GM10248 (cell line): Measurements from ENCODE around the gene TYSND1.
A peak's percentile ranks its signal among the peaks of the same experiment; 100 is the strongest.

Experiments
- CTCF ChIA-PET: fragments of 300-600 bp; sonication (Branson Sonifier 250); formaldehyde crosslinking; extraction: SDS; loops from one replicate; lab custom pipeline; 2021; ENCODE audit warnings: antibody characterized with exemption; lab: Yijun Ruan, JAX
- POLR2A ChIA-PET: fragments of 350-650 bp; sonication (Branson Sonifier 250); formaldehyde crosslinking; extraction: SDS; loops from one replicate; lab custom pipeline; 2020; ENCODE audit warnings: antibody characterized with exemption; lab: Yijun Ruan, JAX
- DNase-seq: peaks from one replicate; pipeline ENCODE4 v3.0.0; 2012; ENCODE audit errors: extremely low spot score
- CTCF ChIP-seq: IDR thresholded peaks from 2 replicates; pipeline ENCODE4 v1.5.1; 2012; ENCODE audit warnings: mild to moderate bottlenecking, low read depth; ENCODE audit errors: extremely low read depth, missing control alignments, control extremely low read depth

The TYSND1 gene

GRCh38 chr10:70139997-70140250, 6.6 kb downstream of the TYSND1 start:
- no peak for TF ChIP-seq CTCF
- POLR2A ChIA-PET: no interaction called here

GRCh38 chr10:70139151-70139996, 7.1 kb downstream of the TYSND1 start:
- TF ChIP-seq CTCF: no peak
- CTCF ChIA-PET: interaction anchor here (1.8 to 7.3 kb wide), 3 partner anchors 7 to 23 kb away, joined by 4 to 55 read pairs (median 11); partner anchors contain the start of gene TYSND1
- no peak for DNase-seq
- POLR2A ChIA-PET: no interaction called here

More at GRCh38 chr10:70139997-70140250, 6.6 kb downstream of the TYSND1 start:
- CTCF ChIA-PET: interaction anchor here (1.9 to 7.3 kb wide), 2 partner anchors 10 to 23 kb away, joined by 4 to 55 read pairs; no protein-coding TSS in a partner anchor
- DNase-seq: peak; percentile 14

- ChIA-PET CTCF (interaction anchor here (1.8 to 7.3 kb wide), 3 partner anchors 8 to 22 kb away, joined by 4 to 55 read pairs (median 11); partner anchors contain the start of gene TYSND1), POLR2A (no interaction called here)
- no peak for TF ChIP-seq CTCF
- DNase-seq: no peak
Observed at GRCh38 chr10:70137927-70138883, 8.3 kb downstream of the TYSND1 start.

GRCh38 chr10:70137135-70137534, 9.4 kb downstream of the TYSND1 start:
- POLR2A ChIA-PET: no interaction called here
- no peak for DNase-seq
- CTCF ChIA-PET: interaction anchor here (1.1 to 7.3 kb wide), 5 partner anchors 9 to 227 kb away, joined by 3 to 60 read pairs (median 11); partner anchors contain the start of gene TYSND1
- TF ChIP-seq CTCF: no peak

- POLR2A ChIA-PET: no interaction called here
- no peak for TF ChIP-seq CTCF
Observed at GRCh38 chr10:70135684-70136083, 10.8 kb downstream of the TYSND1 start.

GRCh38 chr10:70135046-70135445, 11.5 kb downstream of the TYSND1 start:
- TF ChIP-seq CTCF: no peak
- CTCF ChIA-PET: interaction anchor here (1.0 to 7.3 kb wide), 5 partner anchors 11 to 238 kb away, joined by 3 to 60 read pairs (median 4); partner anchors contain the start of gene TYSND1
- POLR2A ChIA-PET: no interaction called here
- DNase-seq: no peak

More at GRCh38 chr10:70135684-70136083, 10.8 kb downstream of the TYSND1 start:
- CTCF ChIA-PET: interaction anchor here (1.1 to 7.3 kb wide), 4 partner anchors 10 to 238 kb away, joined by 3 to 60 read pairs (median 30); partner anchors contain the start of gene TYSND1
- peak; percentile 10 for DNase-seq
